GM18508 (cell line): ENCODE data around the gene MFSD2B.

ENCODE experiments used
- ATAC-seq: cut with Tn5 transposase; IDR thresholded peaks from one replicate; pipeline ENCODE4 v1.9.1; 2021; ENCODE audit warnings: moderate number of reproducible peaks; ENCODE audit not compliant: insufficient read depth, unreplicated experiment

Gene MFSD2B

GRCh38 chr2:24050041-24050979 is 40.4 kb downstream of the MFSD2B start:
- ATAC-seq: no peak

GRCh38 chr2:24051833-24052232 is 41.9 kb downstream of the MFSD2B start:
- ATAC-seq: no peak

GRCh38 chr2:24052951-24053350 is 43.1 kb downstream of the MFSD2B start:
- no peak for ATAC-seq

GRCh38 chr2:24054366-24055010 is 44.6 kb downstream of the MFSD2B start:
- ATAC-seq: no peak

GRCh38 chr2:24055750-24056149 is 45.9 kb downstream of the MFSD2B start:
- no peak for ATAC-seq

GRCh38 chr2:24058564-24059271 is 48.8 kb downstream of the MFSD2B start:
- no peak for ATAC-seq

- ATAC-seq: no peak
Measured at GRCh38 chr2:24065341-24065740, 55.5 kb downstream of the MFSD2B start.

- ATAC-seq: no peak
Measured at GRCh38 chr2:24072259-24072658, 62.4 kb downstream of the MFSD2B start.

GRCh38 chr2:24073816-24074215 is 63.9 kb downstream of the MFSD2B start:
- ATAC-seq: no peak

- no peak for ATAC-seq
Measured at GRCh38 chr2:24075259-24075658, 65.4 kb downstream of the MFSD2B start.
